Measurements from ENCODE around the gene ACO1. TPM values are rescaled to one million over a fixed set of nuclear protein-coding genes. Genes with fewer than 3 reads are reported as not detected.

The ACO1 gene
- total RNA-seq, 2 experiments from 2014 or later: 8.8 to 9.0 TPM

DNA sequence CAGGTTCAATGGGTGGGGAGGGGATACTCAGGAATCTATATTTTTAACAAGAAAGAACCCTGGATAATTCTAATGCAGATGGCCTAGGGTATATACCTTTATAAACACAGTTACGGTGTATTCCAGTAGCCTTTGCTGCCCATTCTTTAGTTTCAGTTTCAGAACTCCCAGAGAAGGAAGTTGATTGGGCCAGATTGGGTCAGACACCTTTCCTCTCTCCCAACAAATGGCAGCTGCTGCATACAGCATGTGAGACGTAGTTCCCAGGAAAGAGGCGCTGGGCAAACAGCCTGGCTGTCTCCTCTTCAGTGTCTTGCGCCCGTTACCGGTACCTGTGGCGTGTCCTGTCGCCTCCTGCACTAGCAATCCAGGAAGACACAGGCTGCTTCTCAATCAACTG lies 20.4 kb downstream of the ACO1 start:
- H3K4me3 ChIP-seq (ENCODE audit: low read depth, low read length, poor library complexity, severe bottlenecking): no peak overlapping the region
- no TSS peak for BruUV-seq (replicated peaks)
- no peak overlapping the region for H3K27ac ChIP-seq (ENCODE audit: low read depth, low read length, poor library complexity, severe bottlenecking)
- H4K20me1 ChIP-seq (ENCODE audit: insufficient read depth, low read length): no peaks in the 10 kb centered on the region
- peaks cover 6% of the 10 kb centered on the region; the same call in 1 of the 2 replicates for H3K36me3 ChIP-seq (ENCODE audit: insufficient read depth, low read length)
- no peaks in the 10 kb centered on the region for H3K4me1 ChIP-seq (ENCODE audit: insufficient read depth, low read length, poor library complexity, severe bottlenecking)
- ChIA-PET POLR2A (no interaction called here), CTCF (ENCODE audit: unreplicated experiment) (no interaction called here)
- H3K9me3 ChIP-seq (ENCODE audit: low read length): no peaks in the 10 kb centered on the region
- DNase-seq (ENCODE audit: low spot score): no peak
- H3K79me2 ChIP-seq (ENCODE audit: insufficient read depth, low read depth, low read length): no peaks in the 10 kb centered on the region
- TF ChIP-seq EZH2phosphoT487 (IDR thresholded peaks at IDR 0.05; ENCODE audit: borderline replicate concordance, low read depth, low read length): no peak
- TF ChIP-seq, protein P1, sequence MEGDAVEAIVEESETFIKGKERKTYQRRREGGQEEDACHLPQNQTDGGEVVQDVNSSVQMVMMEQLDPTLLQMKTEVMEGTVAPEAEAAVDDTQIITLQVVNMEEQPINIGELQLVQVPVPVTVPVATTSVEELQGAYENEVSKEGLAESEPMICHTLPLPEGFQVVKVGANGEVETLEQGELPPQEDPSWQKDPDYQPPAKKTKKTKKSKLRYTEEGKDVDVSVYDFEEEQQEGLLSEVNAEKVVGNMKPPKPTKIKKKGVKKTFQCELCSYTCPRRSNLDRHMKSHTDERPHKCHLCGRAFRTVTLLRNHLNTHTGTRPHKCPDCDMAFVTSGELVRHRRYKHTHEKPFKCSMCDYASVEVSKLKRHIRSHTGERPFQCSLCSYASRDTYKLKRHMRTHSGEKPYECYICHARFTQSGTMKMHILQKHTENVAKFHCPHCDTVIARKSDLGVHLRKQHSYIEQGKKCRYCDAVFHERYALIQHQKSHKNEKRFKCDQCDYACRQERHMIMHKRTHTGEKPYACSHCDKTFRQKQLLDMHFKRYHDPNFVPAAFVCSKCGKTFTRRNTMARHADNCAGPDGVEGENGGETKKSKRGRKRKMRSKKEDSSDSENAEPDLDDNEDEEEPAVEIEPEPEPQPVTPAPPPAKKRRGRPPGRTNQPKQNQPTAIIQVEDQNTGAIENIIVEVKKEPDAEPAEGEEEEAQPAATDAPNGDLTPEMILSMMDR (conservative IDR thresholded peaks at IDR 0.05; ENCODE audit: low read length): no peak
- no peaks in the 10 kb centered on the region for H3K9me2 ChIP-seq (ENCODE audit: insufficient read depth, low read length)
- no peak overlapping the region for H3K4me2 ChIP-seq (ENCODE audit: low read length)
- no peak overlapping the region for H2AFZ ChIP-seq (ENCODE audit: low read length)
- intact Hi-C loops (cut with micrococcal nuclease; ENCODE audit: unreplicated experiment): no loop called here

DNA sequence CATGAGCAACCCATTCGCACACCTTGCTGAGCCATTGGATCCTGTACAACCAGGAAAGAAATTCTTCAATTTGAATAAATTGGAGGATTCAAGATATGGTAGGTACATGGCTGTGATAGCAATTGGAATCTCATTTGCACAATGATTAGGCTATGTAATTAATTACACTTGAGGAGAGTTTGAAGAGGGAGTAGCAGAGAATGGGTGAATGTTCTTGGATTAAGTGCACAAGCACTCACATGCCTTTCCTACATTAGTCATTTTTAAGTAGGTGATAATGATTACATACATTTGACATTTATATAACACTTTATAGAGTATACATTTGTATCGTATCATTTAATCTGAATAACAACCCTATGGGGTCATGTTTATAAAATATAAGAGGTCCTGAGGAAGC lies 21.1 kb downstream of the ACO1 start:
- Histone ChIP-seq H3K9me2 (ENCODE audit: insufficient read depth, low read length) (no peaks in the 10 kb centered on the region), H3K4me3 (ENCODE audit: low read depth, low read length, poor library complexity, severe bottlenecking) (no peak overlapping the region), H3K9me3 (ENCODE audit: low read length) (no peaks in the 10 kb centered on the region), H2AFZ (ENCODE audit: low read length) (no peak overlapping the region), H4K20me1 (ENCODE audit: insufficient read depth, low read length) (no peaks in the 10 kb centered on the region), H3K4me2 (ENCODE audit: low read length) (no peak overlapping the region), H3K79me2 (ENCODE audit: insufficient read depth, low read depth, low read length) (no peaks in the 10 kb centered on the region), H3K27ac (ENCODE audit: low read depth, low read length, poor library complexity, severe bottlenecking) (no peak overlapping the region), H3K36me3 (ENCODE audit: insufficient read depth, low read length) (peaks cover 6% of the 10 kb centered on the region; the same call in 1 of the 2 replicates), H3K4me1 (ENCODE audit: insufficient read depth, low read length, poor library complexity, severe bottlenecking) (no peaks in the 10 kb centered on the region)
- CTCF ChIA-PET (ENCODE audit: unreplicated experiment): no interaction called here
- DNase-seq (ENCODE audit: low spot score): no peak
- POLR2A ChIA-PET: no interaction called here
- BruUV-seq (replicated peaks): no TSS peak
- TF ChIP-seq, protein P1 (conservative IDR thresholded peaks at IDR 0.05; ENCODE audit: low read length): no peak
- TF ChIP-seq EZH2phosphoT487 (IDR thresholded peaks at IDR 0.05; ENCODE audit: borderline replicate concordance, low read depth, low read length): no peak
- intact Hi-C loops (cut with micrococcal nuclease; ENCODE audit: unreplicated experiment): no loop called here

DNA sequence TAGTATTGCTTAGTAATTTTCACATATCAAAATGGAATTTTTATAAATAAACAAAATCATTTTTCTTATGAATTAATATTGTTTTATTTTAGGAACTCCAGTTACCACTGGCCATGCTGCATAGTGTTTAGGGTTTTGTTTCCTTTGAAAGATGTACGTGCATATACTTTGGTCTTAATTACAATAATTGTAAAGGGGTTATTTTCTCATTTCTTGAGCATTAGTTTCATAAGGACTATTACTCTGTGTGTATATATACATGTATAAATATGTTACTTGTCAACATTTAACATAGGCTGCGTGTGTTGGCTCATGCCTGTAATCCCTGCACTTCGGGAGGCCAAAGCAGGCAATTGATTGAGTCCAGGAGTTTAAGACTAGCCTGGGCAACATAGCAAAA lies 21.6 kb downstream of the ACO1 start:
- H2AFZ ChIP-seq (ENCODE audit: low read length): no peak overlapping the region
- H3K27ac ChIP-seq (ENCODE audit: low read depth, low read length, poor library complexity, severe bottlenecking): no peak overlapping the region
- H3K9me2 ChIP-seq (ENCODE audit: insufficient read depth, low read length): no peaks in the 10 kb centered on the region
- no peaks in the 10 kb centered on the region for H4K20me1 ChIP-seq (ENCODE audit: insufficient read depth, low read length)
- ChIA-PET POLR2A (no interaction called here), CTCF (ENCODE audit: unreplicated experiment) (no interaction called here)
- no peak overlapping the region for H3K4me3 ChIP-seq (ENCODE audit: low read depth, low read length, poor library complexity, severe bottlenecking)
- no peaks in the 10 kb centered on the region for H3K9me3 ChIP-seq (ENCODE audit: low read length)
- H3K79me2 ChIP-seq (ENCODE audit: insufficient read depth, low read depth, low read length): no peaks in the 10 kb centered on the region
- H3K4me1 ChIP-seq (ENCODE audit: insufficient read depth, low read length, poor library complexity, severe bottlenecking): no peaks in the 10 kb centered on the region
- H3K36me3 ChIP-seq (ENCODE audit: insufficient read depth, low read length): peaks cover 6% of the 10 kb centered on the region; the same call in 1 of the 2 replicates
- DNase-seq (ENCODE audit: low spot score): no peak
- intact Hi-C loops (cut with micrococcal nuclease; ENCODE audit: unreplicated experiment): no loop called here
- no TSS peak for BruUV-seq (replicated peaks)
- no peak overlapping the region for H3K4me2 ChIP-seq (ENCODE audit: low read length)
- TF ChIP-seq, protein P1 (conservative IDR thresholded peaks at IDR 0.05; ENCODE audit: low read length): no peak
- no peak for TF ChIP-seq EZH2phosphoT487 (IDR thresholded peaks at IDR 0.05; ENCODE audit: borderline replicate concordance, low read depth, low read length)
